WI38 (cell line): Measurements from ENCODE around the gene MYLK.

ENCODE experiments used
- H3K4me3 ChIP-seq: 2 replicates; pipeline ENCODE4 v1.5.1; 2011; ENCODE audit warnings: low read depth, mild to moderate bottlenecking, control low read depth, low read length
- TF ChIP-seq, protein P1 (sequence below): IDR thresholded peaks from 2 replicates; pipeline ENCODE4 v1.5.1; 2012; ENCODE audit warnings: low read depth, mild to moderate bottlenecking, control low read depth, low read length

MYLK gene

DNA sequence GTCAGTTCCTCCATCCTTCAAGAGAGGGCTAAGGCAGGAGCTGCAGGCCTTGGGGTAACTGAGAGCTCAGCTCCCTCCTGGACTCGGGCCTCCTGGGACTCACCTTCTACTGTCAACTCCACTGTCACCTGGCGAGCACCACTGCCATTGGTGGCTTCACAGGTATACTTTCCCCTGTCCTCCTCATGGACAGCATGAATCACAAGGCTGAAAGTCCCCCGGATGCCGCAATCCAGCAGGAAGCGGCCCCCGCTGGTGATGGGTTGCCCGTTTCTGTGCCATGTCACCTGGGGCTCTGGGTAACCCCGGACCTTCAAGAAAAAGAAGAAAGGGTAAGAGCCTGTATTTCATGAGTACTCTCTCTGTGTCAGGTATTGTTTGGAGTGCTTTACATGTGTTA is 131.9 kb downstream of the MYLK start:
- TF ChIP-seq, protein P1, sequence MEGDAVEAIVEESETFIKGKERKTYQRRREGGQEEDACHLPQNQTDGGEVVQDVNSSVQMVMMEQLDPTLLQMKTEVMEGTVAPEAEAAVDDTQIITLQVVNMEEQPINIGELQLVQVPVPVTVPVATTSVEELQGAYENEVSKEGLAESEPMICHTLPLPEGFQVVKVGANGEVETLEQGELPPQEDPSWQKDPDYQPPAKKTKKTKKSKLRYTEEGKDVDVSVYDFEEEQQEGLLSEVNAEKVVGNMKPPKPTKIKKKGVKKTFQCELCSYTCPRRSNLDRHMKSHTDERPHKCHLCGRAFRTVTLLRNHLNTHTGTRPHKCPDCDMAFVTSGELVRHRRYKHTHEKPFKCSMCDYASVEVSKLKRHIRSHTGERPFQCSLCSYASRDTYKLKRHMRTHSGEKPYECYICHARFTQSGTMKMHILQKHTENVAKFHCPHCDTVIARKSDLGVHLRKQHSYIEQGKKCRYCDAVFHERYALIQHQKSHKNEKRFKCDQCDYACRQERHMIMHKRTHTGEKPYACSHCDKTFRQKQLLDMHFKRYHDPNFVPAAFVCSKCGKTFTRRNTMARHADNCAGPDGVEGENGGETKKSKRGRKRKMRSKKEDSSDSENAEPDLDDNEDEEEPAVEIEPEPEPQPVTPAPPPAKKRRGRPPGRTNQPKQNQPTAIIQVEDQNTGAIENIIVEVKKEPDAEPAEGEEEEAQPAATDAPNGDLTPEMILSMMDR, result no peak
- no peak overlapping the region for H3K4me3 ChIP-seq

DNA sequence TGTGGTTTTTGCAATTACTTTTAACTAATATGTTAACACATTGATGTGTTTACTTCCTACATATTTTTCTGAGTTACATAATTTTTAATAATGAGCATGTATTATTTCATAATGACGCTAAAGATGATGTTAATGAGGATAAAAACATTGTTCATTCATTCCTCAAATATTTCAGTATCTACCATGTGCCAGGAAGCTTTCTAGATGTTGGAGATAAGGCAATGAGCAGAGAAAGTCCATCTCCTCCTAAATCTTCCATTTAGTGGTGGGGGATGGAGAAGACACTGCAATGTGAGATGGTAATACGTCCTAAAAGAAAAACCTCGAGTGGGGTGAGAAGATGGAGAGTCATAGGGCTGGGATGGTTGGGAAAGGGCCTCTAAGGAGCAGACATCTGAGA is 132.7 kb downstream of the MYLK start:
- no peak overlapping the region for H3K4me3 ChIP-seq
- TF ChIP-seq, protein P1, result no peak

DNA sequence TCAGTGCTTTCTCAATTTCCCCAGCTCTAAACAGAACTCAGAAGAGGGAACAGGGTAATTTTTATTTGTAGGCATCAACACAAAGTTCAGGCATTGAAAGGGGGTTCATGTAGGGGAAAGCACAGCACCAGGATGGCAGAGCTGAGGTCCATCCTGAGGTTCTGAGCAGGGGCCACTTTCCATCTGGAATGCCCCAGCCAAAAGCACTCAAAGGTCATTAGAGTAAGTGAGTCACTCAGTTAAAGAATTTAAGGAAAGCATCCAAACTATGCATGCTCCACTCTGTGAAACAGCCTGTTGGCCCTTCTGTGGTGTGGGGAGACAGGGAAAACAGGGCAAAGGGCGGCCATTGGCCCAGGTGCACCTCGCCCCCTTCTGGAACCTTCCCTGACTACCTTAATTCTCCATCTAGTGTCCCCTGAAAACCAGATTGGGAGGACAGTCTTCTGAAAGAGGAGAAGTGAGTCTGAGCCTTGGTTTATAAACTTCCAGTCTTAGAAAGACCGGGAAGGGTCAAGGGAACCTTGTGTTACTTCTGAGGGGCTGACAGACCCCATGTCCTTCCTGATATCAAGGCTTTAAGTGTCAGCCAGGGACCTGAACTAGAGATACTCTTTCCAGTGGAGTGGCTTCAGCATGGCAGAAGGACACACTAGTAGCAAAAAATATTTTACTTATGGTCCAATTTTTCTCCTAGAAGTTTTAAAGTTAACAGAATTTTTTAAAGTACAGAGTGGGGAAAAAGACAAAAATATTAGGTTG is 133.3 kb downstream of the MYLK start:
- TF ChIP-seq, protein P1, result no peak
- no peak overlapping the region for H3K4me3 ChIP-seq

DNA sequence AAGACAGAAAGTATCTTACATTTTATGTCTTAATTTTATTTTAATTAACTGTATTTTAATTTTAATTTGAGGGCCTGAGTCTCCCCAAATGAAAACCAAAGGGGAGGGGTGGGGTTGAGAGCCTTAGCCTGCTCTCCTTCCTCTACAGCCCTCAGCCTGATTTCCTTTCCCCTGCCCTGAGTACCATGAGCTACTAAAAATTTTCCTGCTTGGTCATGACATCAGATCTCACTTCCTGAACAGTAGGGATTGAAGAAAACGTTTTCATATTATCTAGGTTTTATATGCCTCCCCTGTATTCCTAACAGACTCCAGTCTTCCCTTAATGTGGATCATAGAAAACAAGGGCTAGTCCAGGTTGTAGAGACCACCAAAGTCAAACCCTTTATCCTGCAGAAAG is 133.9 kb downstream of the MYLK start:
- no peak overlapping the region for H3K4me3 ChIP-seq
- TF ChIP-seq, protein P1, result no peak

DNA sequence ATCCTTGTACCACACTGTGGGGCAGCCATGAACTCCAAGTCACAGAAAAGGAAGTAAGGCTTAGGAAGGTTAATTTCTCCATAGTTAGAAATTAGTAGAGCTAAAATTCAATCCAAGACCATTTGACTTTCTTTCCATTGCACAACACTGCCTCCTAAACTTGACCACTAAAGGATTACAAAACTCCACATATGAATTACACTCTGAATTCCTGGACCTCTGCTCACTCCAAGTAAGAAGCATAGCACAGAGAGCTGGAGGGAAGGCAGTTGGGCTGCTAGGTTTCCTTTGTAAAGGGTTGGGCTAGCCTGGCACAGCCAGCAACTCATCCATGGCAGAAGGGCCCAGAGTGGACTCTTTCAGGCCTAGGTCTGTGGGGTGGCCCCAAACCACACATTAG is 134.4 kb downstream of the MYLK start:
- TF ChIP-seq, protein P1, result no peak
- H3K4me3 ChIP-seq, result no peak overlapping the region

DNA sequence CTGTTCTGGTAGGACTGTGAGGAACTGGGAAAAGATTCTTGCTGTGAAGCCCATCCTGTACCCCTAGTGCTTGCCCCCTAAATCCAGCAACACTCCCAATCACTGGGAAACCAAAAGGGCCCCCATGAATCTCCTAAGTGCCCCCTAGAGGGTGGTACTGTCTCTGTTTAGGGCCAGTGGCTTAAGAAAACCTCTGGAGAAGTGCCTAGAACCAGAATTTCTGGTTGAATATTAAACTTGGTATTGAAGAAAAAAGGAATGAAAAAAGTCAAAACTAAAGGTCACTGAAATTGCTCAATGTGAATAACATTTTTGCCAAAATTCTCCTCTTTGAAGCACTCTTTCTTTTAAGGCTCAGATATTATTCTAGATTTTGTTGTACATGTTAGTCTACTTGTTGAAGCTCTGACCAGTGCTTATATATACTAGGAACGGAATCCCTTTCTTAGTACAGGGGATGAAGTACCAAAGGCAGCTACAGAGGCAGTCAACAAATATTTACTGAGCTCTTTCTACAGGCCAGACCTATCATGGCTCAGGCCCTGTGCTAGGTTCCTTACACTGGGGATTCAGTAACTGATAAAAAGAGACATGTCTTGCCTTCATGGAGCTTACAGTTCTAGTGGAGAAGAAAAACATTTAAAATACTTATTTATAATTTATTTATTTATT is 138.8 kb downstream of the MYLK start:
- H3K4me3 ChIP-seq, result no peak overlapping the region
- TF ChIP-seq, protein P1, result peak; percentile 14; the same call in 1 of the 2 replicates

DNA sequence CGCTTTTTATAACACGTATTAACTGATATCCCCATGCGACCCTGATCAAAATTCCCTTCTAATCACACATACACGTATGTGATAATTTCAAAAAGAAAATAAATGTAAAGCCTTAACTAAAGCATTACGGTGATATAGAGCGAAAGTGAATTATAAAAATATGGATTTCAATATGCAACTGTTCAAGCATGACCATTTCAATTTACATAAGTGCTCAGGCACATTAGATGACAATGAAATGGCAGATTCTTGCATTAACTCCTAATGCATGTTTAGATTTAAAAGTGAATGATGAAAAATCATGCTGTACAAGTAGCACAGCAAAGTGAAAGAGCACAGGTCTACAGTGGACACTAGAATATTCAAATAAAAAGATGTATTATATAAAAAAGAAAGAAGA is 140.1 kb downstream of the MYLK start:
- TF ChIP-seq, protein P1, result no peak

More for the DNA sequence above, 140.1 kb downstream of the MYLK start:
- H3K4me3 ChIP-seq, result no peak overlapping the region
